Measurements from ENCODE around the gene PRLHR.

PRLHR gene

GRCh38 chr10:118562851-118563250, 32.6 kb downstream of the PRLHR start:
- Histone ChIP-seq H3K27me3 (ENCODE audit: insufficient read depth, poor library complexity, severe bottlenecking) (no peaks in the 10 kb centered on the region), H3K27ac (replicated peaks) (no peak overlapping the region), H3K4me3 (replicated peaks; ENCODE audit: insufficient read depth, low read length) (no peak overlapping the region)
- TF ChIP-seq REST (IDR thresholded peaks at IDR 0.05; ENCODE audit: insufficient replicate concordance, low read depth) (no peak), CTCF (IDR thresholded peaks at IDR 0.05; ENCODE audit: insufficient read depth, low read length) (no peak), GABPA (IDR thresholded peaks at IDR 0.05; ENCODE audit: low read depth) (no peak)
- no peak for DNase-seq (ENCODE audit: low read depth in 1 of 2, low spot score in 1 of 2)

GRCh38 chr10:118557946-118558345, 37.5 kb downstream of the PRLHR start:
- TF ChIP-seq REST (IDR thresholded peaks at IDR 0.05; ENCODE audit: insufficient replicate concordance, low read depth) (no peak), GABPA (IDR thresholded peaks at IDR 0.05; ENCODE audit: low read depth) (no peak)
- DNase-seq (ENCODE audit: low read depth in 1 of 2, low spot score in 1 of 2): no peak
- Histone ChIP-seq H3K27me3 (ENCODE audit: insufficient read depth, poor library complexity, severe bottlenecking) (no peaks in the 10 kb centered on the region), H3K27ac (replicated peaks) (no peak overlapping the region), H3K4me3 (replicated peaks; ENCODE audit: insufficient read depth, low read length) (no peak overlapping the region)

GRCh38 chr10:118551535-118552100, 43.8 kb downstream of the PRLHR start:
- Histone ChIP-seq H3K27ac (replicated peaks) (no peak overlapping the region), H3K27me3 (ENCODE audit: insufficient read depth, poor library complexity, severe bottlenecking) (no peaks in the 10 kb centered on the region), H3K4me3 (replicated peaks; ENCODE audit: insufficient read depth, low read length) (no peak overlapping the region)
- peak in 1 of 2 experiments; percentile 70 for DNase-seq (ENCODE audit: low read depth in 1 of 2, low spot score in 1 of 2)
- TF ChIP-seq SPI1 (IDR thresholded peaks at IDR 0.05; ENCODE audit: borderline replicate concordance, low read depth) (peak; percentile 10; the same call in 1 of the 2 replicates), REST (IDR thresholded peaks at IDR 0.05; ENCODE audit: insufficient replicate concordance, low read depth) (no peak)

- DNase-seq (ENCODE audit: low read depth in 1 of 2, low spot score in 1 of 2): no peak
- H3K27me3 ChIP-seq (ENCODE audit: insufficient read depth, poor library complexity, severe bottlenecking): no peaks in the 10 kb centered on the region
- no peak overlapping the region for H3K4me3 ChIP-seq (replicated peaks; ENCODE audit: insufficient read depth, low read length)
- no peak overlapping the region for H3K27ac ChIP-seq (replicated peaks)
- no peak for TF ChIP-seq REST (IDR thresholded peaks at IDR 0.05; ENCODE audit: insufficient replicate concordance, low read depth)
- no peak for TF ChIP-seq SPI1 (IDR thresholded peaks at IDR 0.05; ENCODE audit: borderline replicate concordance, low read depth)
- no peak for TF ChIP-seq GABPA (IDR thresholded peaks at IDR 0.05; ENCODE audit: low read depth)
- TF ChIP-seq POLR2AphosphoS5 (IDR thresholded peaks at IDR 0.05; ENCODE audit: low read depth): no peak
- TF ChIP-seq CTCF (IDR thresholded peaks at IDR 0.05; ENCODE audit: insufficient read depth, low read length): no peak
These were observed 48.2 kb downstream of the PRLHR start for GRCh38 chr10:118547282-118547681.
